Suprapubic skin (tissue), 3 donors: ENCODE measurements around the gene DAD1.

Experiments used
- POLR2A ChIP-seq, 2 donors: fragments of 450-650 bp; IDR thresholded peaks; one replicate each; pipeline ENCODE4 v1.6.1; 2017; ENCODE audit warnings: antibody characterized with exemption in 2 of 2, mild to moderate bottlenecking in 2 of 2, moderate library complexity in 2 of 2
- TF ChIP-seq, protein P1 (sequence below), 2 donors: fragments of 200-600 bp in 1 of 2; fragments of 450-650 bp in 1 of 2; sonication (generic) in 1 of 2; IDR thresholded peaks; one replicate each; pipeline ENCODE4 v1.5.1; 2016 to 2019; ENCODE audit warnings: antibody characterized with exemption in 2 of 2, mild to moderate bottlenecking in 1 of 2, moderate library complexity in 1 of 2

DNA sequence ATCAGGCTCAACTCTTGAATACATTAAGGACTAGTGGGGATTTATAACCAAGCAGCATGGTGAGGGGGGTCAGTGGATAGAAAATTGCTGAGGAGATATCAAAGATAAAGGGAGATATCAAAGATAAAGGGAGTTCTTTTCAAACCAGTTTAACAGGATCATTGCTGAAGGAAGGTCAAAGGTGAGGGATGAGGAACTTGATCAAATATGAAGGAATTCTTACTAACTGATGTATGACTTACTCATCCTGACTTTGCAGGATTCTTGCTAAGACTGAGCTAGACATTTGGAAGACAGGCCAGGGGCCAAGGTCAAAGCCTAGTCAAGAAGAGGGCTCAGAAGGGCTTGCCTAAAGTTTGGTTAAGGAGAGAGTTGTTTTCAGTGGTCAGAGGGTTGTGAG is 13.8 kb upstream of the DAD1 start:
- TF ChIP-seq, protein P1, sequence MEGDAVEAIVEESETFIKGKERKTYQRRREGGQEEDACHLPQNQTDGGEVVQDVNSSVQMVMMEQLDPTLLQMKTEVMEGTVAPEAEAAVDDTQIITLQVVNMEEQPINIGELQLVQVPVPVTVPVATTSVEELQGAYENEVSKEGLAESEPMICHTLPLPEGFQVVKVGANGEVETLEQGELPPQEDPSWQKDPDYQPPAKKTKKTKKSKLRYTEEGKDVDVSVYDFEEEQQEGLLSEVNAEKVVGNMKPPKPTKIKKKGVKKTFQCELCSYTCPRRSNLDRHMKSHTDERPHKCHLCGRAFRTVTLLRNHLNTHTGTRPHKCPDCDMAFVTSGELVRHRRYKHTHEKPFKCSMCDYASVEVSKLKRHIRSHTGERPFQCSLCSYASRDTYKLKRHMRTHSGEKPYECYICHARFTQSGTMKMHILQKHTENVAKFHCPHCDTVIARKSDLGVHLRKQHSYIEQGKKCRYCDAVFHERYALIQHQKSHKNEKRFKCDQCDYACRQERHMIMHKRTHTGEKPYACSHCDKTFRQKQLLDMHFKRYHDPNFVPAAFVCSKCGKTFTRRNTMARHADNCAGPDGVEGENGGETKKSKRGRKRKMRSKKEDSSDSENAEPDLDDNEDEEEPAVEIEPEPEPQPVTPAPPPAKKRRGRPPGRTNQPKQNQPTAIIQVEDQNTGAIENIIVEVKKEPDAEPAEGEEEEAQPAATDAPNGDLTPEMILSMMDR (IDR thresholded peaks at IDR 0.05), result no peak
- TF ChIP-seq POLR2A (IDR thresholded peaks at IDR 0.05), result no peak
